Stimulated activated memory B cell treated with anti-CD40 and anti-IgM and Interleukin-4, amounts not matched to agents 10 μg/mL and 1 μg/mL and 100 μg/mL, for 72 hours (primary cell): ENCODE data around the gene CALML3.

Experiments
- ATAC-seq: fragments of 150-1000 bp; cut with Tn5 transposase; 2 replicates; pipeline ENCODE4 v1.10.0; 2021
- H3K27ac Mint-ChIP-seq: one replicate; pipeline ENCODE4 v1.8.0; 2022; ENCODE audit warnings: mild to moderate bottlenecking, mixed read lengths
- H3K27me3 Mint-ChIP-seq: one replicate; pipeline ENCODE4 v1.8.0; 2022; ENCODE audit warnings: mixed read lengths
- H3K36me3 Mint-ChIP-seq: one replicate; pipeline ENCODE4 v1.8.0; 2022; ENCODE audit warnings: mixed read lengths
- H3K4me1 Mint-ChIP-seq: one replicate; pipeline ENCODE4 v1.8.0; 2022; ENCODE audit warnings: mixed read lengths
- H3K4me3 Mint-ChIP-seq: one replicate; pipeline ENCODE4 v1.8.0; 2022; ENCODE audit warnings: mild to moderate bottlenecking, moderate library complexity, mixed read lengths
- H3K9me3 Mint-ChIP-seq: one replicate; pipeline ENCODE4 v1.8.0; 2022; ENCODE audit warnings: mixed read lengths

The CALML3 gene

DNA sequence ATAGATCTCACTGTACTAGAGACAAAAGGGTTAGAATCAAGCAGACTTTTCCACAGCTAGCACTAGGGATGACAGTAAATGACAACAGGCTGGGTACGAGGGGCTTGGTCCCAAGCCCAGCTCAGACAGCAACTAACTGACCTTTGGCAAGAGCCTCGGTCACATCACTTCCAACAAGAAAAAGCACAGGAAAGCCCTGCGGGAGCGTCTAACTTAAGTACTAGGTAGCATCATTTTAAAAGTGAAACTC is 22.8 kb downstream of the CALML3 start:
- Mint-ChIP-seq H3K4me1 (peaks cover 12% of the 10 kb centered on the region), H3K9me3 (no peaks in the 10 kb centered on the region), H3K36me3 (no peaks in the 10 kb centered on the region), H3K4me3 (no peak overlapping the region), H3K27me3 (peaks cover under 1% of the 10 kb centered on the region), H3K27ac (no peak overlapping the region)
- ATAC-seq = no peak

DNA sequence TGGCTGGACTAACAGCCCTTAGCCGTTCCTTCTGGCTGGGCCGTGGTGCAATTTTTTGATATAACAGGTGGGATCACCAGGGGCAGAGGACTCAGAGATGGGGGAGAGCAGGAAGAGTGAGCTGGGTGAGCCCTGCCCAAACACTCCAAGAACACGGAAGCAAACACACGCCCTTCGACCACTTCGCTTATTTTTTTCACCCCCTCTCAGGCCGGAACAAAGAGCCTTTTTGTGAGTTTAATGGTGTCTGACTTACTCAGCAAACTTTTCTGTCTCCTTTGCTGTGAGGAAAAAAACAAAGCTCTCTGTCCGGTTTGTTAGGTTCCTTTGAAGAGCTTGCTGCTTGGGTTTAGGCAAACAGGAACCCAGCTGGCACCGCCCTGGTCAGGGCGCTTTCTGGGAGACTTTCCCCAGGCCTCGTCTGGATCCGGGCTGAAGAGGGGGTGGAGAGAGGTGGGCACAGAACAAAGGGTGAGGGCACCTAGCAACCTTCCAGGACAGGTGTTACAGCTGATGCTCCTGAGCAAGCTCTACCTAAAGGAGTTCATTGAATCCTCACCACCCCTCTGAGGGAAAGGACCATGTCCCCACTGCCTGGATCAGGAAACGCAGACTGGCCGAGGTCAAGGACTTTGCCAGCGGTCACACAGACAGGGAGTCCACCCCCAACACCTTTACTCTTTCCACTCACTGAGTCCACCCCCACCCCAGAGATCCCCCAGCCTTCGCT is 23.3 kb downstream of the CALML3 start:
- ATAC-seq = no peak
- Mint-ChIP-seq H3K27ac (no peak overlapping the region), H3K9me3 (no peaks in the 10 kb centered on the region), H3K4me3 (no peak overlapping the region), H3K27me3 (peaks cover 6% of the 10 kb centered on the region), H3K36me3 (no peaks in the 10 kb centered on the region), H3K4me1 (peaks cover 17% of the 10 kb centered on the region)

DNA sequence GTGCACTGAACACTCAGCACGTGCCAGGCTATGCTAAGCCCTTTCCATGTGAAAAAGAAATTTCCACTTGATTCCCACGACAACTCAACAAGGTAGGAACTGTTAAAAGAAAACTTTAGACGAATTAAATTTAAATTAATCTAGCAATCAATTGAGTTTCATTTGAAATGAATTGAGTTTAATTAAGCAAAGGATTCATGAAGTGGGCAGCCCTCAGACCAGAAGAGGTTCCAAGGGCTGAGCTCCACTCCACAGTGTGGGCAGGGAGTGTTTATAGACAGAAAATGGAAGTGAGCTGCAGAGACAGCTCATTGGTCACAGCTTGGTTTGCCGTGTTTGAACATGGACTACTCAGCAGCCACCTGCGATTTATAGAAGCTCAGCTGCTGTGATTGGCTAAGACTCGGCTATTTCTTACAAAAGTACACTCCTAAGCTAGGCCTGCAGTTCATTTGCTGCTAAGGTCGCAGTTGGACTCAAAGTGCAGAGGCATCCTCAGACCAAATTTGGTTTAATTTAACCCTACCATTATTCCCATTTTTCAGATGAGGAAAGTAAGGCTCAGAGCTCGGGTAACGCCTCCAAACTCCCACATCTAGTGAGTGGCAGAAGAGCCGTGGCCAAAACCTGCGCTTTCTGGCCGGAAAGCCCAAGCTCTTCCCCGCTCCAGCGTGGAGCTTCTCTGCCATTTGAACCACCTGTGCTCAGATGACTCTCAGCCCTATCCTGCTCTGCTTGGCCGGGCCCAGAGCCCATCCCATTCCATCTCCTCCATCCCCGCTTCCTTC is 24.9 kb downstream of the CALML3 start:
- Mint-ChIP-seq H3K9me3 (no peaks in the 10 kb centered on the region), H3K27ac (no peak overlapping the region), H3K4me3 (no peak overlapping the region), H3K36me3 (no peaks in the 10 kb centered on the region), H3K4me1 (peaks cover 20% of the 10 kb centered on the region), H3K27me3 (peaks cover 11% of the 10 kb centered on the region)
- ATAC-seq = no peak

- Mint-ChIP-seq H3K9me3 (no peaks in the 10 kb centered on the region), H3K27ac (no peak overlapping the region), H3K4me3 (no peak overlapping the region), H3K36me3 (no peaks in the 10 kb centered on the region), H3K4me1 (peaks cover 20% of the 10 kb centered on the region), H3K27me3 (peaks cover 11% of the 10 kb centered on the region)
- no peak for ATAC-seq
Measured at GRCh38 chr10:5550250-5550545, 25.4 kb downstream of the CALML3 start.

- H3K27ac Mint-ChIP-seq = peak overlapping the region; percentile 20
- peaks cover 11% of the 10 kb centered on the region for H3K27me3 Mint-ChIP-seq
- H3K4me3 Mint-ChIP-seq = no peak overlapping the region
- H3K36me3 Mint-ChIP-seq = no peaks in the 10 kb centered on the region
- ATAC-seq = no peak
- peaks cover 20% of the 10 kb centered on the region for H3K4me1 Mint-ChIP-seq
- no peaks in the 10 kb centered on the region for H3K9me3 Mint-ChIP-seq
Measured at GRCh38 chr10:5550621-5551530, 26.1 kb downstream of the CALML3 start.

GRCh38 chr10:5551531-5552375 is 27.0 kb downstream of the CALML3 start:
- Mint-ChIP-seq H3K27ac (peak overlapping the region; percentile 20), H3K4me1 (peaks cover 20% of the 10 kb centered on the region), H3K4me3 (no peak overlapping the region), H3K36me3 (no peaks in the 10 kb centered on the region), H3K27me3 (peaks cover 11% of the 10 kb centered on the region), H3K9me3 (no peaks in the 10 kb centered on the region)
- ATAC-seq = peak; percentile 72

GRCh38 chr10:5552376-5553321 is 27.9 kb downstream of the CALML3 start:
- no peak overlapping the region for H3K4me3 Mint-ChIP-seq
- H3K4me1 Mint-ChIP-seq = peaks cover 20% of the 10 kb centered on the region
- H3K27ac Mint-ChIP-seq = no peak overlapping the region
- peaks cover 15% of the 10 kb centered on the region for H3K27me3 Mint-ChIP-seq
- H3K9me3 Mint-ChIP-seq = no peaks in the 10 kb centered on the region
- no peak for ATAC-seq
- H3K36me3 Mint-ChIP-seq = no peaks in the 10 kb centered on the region

DNA sequence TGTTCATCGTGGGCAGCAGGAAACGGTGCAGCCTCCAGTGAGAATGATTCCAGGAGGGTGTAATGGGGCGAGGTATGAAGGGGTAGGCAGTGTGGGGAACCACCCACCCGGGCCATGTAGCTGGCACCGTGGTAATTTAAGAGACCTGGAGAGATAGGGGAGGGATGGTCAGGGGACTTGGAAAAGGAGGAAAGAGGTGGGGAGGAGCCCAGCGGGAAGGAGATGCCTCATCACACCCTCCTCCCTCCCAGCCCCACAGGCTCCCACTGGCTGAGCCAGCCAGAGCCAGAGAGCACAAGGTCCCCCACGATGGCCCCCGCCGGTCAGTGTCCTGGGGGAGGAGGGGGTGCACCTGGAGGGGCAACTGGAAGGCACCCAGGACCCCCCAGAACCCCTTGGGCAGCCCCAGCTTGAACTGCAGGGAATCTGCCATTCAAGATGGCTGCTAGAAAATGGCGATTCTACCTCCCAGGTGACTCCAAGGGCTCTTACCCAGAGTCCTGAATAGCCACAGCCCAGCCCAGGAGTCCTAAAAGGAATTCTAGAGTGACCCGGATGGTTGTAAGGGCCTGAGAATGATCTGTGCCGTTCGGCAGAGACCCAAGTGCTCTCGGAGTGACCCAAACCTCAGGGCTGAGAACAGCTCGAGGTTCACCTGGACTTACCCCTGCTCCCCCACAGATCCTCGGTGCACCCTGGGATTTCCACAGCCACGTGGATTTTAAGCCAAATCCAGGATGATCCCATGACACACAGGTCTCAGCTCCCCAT is 28.8 kb downstream of the CALML3 start:
- Mint-ChIP-seq H3K4me3 (no peak overlapping the region), H3K27me3 (peaks cover 21% of the 10 kb centered on the region), H3K36me3 (no peaks in the 10 kb centered on the region), H3K9me3 (no peaks in the 10 kb centered on the region), H3K27ac (no peak overlapping the region), H3K4me1 (peaks cover 20% of the 10 kb centered on the region)
- ATAC-seq = no peak

DNA sequence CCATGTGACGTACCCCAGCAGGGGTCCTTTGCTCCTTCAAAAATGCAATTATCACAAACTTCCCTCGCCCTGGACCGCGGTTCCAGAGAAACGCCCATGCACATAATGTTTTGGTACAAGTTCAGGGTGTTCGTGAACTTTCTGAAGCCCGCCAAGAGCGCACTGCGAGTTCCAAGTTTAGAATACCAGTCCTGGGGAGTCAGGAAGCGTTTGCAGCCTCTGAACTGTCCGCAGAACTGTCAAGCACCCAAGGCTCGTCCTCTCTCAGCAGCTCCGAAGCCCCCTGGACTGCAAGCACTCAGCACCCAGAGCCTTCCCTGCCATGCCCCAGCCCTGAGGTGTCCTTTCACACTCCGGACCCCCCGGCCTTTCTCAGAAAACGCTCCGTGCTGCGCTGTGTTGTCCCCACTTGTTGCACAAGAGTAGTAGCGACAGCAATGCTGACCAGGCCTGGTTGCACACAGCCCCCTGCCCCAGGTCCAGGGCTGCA is 30.3 kb downstream of the CALML3 start:
- Mint-ChIP-seq H3K27ac (no peak overlapping the region), H3K4me3 (no peak overlapping the region), H3K36me3 (no peaks in the 10 kb centered on the region), H3K27me3 (peaks cover 31% of the 10 kb centered on the region), H3K4me1 (peaks cover 20% of the 10 kb centered on the region), H3K9me3 (no peaks in the 10 kb centered on the region)
- no peak for ATAC-seq

DNA sequence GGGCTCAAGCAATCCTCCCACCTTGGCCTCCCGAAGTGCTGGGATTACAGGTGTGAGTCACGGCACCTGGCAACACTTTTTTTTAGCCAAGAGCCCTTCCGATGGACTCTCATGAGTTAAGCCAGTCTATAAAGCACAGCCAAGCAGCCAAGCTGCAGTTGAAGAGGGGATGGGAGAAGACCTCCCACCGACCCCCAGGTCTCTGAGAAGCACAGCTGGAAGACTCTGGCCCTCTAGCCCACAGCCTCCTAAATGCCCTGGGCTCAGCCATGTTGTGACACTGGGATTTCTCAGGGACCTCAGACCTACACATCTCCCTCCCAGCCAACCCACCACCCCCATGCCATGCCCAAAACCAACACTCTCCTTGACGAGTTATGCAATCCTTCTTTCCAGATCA is 31.1 kb downstream of the CALML3 start:
- ATAC-seq = no peak
- peaks cover 39% of the 10 kb centered on the region for H3K27me3 Mint-ChIP-seq
- H3K4me3 Mint-ChIP-seq = no peak overlapping the region
- H3K27ac Mint-ChIP-seq = no peak overlapping the region
- H3K36me3 Mint-ChIP-seq = no peaks in the 10 kb centered on the region
- no peaks in the 10 kb centered on the region for H3K9me3 Mint-ChIP-seq
- H3K4me1 Mint-ChIP-seq = peaks cover 20% of the 10 kb centered on the region

DNA sequence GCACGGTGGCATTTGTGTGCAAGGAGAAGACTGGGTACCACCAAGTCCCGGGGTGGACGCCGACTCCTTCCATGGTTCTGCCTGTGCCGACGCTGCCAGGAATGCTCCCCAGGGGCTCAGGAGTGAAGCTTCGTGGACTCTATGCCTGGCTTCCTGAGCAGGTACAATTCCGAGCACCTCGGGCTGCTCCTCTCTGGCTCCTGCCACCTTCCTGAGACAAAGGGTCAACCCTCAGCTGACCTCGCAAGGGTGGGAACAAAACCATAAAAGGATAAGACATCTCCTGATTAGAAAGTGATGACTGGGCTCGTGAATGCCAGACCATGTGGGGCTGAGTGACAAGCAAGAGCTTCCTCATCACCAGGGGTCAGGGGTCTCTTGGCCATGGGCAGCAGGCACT is 31.8 kb downstream of the CALML3 start:
- Mint-ChIP-seq H3K4me3 (no peak overlapping the region), H3K4me1 (peaks cover 18% of the 10 kb centered on the region), H3K36me3 (no peaks in the 10 kb centered on the region), H3K27ac (no peak overlapping the region), H3K9me3 (no peaks in the 10 kb centered on the region), H3K27me3 (peaks cover 46% of the 10 kb centered on the region)
- no peak for ATAC-seq

GRCh38 chr10:5557040-5557721 is 32.4 kb downstream of the CALML3 start:
- no peak for ATAC-seq
- no peaks in the 10 kb centered on the region for H3K36me3 Mint-ChIP-seq
- H3K27ac Mint-ChIP-seq = no peak overlapping the region
- H3K9me3 Mint-ChIP-seq = no peaks in the 10 kb centered on the region
- no peak overlapping the region for H3K4me3 Mint-ChIP-seq
- H3K27me3 Mint-ChIP-seq = peaks cover 52% of the 10 kb centered on the region
- peaks cover 12% of the 10 kb centered on the region for H3K4me1 Mint-ChIP-seq
